ENCODE results near the gene SFMBT2.

The SFMBT2 gene

GRCh38 chr10:7293378-7293920 lies 117.4 kb downstream of the SFMBT2 start:
- no peak for DNase-seq

- no peak for DNase-seq
Observed at GRCh38 chr10:7291487-7292270, 119.2 kb downstream of the SFMBT2 start.

DNA sequence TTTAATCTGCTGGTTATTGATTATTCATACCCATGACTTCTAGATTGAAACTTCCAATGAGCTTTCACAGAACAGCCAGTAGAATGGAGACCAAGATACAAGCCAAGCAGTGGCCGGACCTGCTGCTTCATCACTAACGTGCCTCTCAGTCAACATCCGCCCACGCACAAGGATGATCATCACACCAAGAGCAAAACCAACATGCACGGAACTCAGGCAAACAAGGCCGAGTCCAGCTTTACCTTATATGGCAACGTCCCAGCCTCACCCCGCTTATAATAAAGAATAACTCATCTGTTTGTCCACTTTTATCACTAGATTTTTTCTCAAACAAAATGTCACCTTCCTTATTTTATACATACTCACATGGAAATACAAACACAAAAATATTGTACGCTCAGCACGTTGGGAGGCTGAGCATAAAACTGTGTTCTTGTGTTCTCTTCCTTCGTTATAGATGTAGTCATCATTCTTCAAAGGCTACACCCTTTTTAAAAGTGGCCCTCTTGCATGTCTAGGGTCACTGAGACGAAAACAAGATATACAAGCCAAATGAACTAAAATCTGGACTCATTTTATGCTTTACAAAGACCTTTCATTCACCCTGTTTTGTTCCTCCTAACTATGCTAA lies 122.7 kb downstream of the SFMBT2 start:
- DNase-seq: no peak

DNA sequence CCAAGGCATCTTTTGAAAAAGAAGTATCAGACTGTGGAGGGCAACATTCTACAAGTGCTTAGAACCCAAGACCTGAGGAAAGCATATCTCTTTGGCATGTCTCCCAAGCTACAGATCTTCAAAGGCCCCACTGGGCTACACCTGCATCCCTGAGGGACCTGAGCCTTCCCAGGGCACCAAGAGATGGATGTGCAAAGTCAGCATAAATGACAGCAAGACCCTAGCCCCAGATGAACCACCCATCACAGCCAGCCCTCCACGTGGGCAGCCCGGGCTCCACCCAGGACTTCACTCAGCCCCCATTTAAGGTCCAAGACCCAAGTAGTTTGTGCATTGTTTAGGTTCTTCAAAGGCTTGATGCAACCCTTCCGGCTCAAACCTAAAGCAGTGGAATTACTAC lies 123.5 kb downstream of the SFMBT2 start:
- DNase-seq: no peak

- DNase-seq: no peak
Observed at GRCh38 chr10:7285522-7286322, 125.1 kb downstream of the SFMBT2 start.

DNA sequence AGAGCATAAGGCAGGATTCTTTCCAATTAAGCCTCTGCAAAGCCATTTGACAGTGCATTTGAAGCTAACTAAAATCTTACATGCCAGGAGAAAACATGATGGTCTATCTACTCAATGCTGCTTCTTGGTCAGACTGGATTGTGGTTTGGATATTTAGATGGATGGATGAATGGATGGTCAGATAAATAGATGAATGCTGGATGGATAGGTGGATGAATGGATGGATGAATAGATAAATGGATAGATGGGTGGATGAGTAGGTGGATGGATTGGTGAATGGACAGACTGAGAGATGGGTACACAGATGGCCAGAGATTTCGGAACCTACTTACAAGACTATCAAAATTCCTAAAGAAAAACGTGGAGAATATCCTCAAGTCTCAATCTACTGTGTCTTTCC lies 127.6 kb downstream of the SFMBT2 start:
- DNase-seq: no peak

- no peak for DNase-seq
Observed at GRCh38 chr10:7282457-7282856, 128.4 kb downstream of the SFMBT2 start.

- no peak for DNase-seq
Observed at GRCh38 chr10:7281429-7281828, 129.4 kb downstream of the SFMBT2 start.

GRCh38 chr10:7279303-7279702 lies 131.5 kb downstream of the SFMBT2 start:
- DNase-seq: no peak

GRCh38 chr10:7277867-7278266 lies 133.0 kb downstream of the SFMBT2 start:
- DNase-seq: no peak

DNA sequence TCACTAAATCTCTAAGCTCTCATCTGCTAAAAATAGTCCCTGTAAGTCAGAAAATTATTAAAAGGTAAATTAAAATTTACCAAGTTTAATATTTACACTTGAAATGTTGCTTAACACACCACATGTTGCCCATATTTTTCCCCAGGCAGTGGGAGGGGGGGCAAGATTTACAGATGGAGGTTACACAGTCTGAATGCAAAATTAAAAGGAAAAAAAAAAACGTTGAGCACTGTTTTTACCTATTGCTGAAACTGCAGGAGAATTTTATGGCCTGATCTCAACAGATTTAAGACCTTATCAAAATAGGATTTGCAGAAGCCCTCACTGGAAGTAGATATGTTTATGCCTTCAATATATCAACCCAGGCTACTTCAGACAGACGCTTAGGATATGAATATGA lies 133.4 kb downstream of the SFMBT2 start:
- DNase-seq: no peak

DNA sequence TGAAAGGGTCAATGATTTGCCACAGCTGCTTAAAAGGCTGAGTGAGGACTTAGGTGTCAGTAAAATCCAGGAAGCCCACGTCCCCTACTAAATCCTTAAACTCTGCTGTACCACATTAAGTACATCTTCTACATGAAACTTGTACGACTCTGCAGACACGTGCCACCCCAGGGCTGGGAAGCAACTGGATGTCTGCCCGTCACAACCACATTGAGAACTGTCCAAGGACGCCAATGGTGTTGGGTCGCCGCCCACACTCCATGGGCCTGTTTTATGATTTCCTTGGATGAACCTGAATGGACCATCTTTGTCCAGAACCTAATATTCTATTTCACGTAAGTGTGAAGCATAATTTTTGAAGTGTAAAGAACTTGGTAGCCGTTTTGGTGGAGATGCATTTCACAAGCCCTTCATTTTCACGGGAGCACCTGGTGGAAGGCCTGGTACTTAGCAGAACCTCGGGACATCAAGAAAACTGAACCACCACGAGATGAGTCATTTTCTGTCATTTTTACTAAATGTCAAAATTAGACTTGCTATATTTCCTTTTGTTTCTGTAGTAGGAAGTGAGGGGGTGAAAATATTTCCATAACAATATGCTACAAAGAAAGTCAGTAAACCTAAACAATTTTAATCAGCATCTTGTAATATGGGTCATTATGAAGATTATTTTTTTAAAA lies 134.9 kb downstream of the SFMBT2 start:
- DNase-seq: no peak

- no peak for DNase-seq
Observed at GRCh38 chr10:7274293-7274692, 136.5 kb downstream of the SFMBT2 start.

GRCh38 chr10:7272008-7272407 lies 138.8 kb downstream of the SFMBT2 start:
- no peak for DNase-seq

DNA sequence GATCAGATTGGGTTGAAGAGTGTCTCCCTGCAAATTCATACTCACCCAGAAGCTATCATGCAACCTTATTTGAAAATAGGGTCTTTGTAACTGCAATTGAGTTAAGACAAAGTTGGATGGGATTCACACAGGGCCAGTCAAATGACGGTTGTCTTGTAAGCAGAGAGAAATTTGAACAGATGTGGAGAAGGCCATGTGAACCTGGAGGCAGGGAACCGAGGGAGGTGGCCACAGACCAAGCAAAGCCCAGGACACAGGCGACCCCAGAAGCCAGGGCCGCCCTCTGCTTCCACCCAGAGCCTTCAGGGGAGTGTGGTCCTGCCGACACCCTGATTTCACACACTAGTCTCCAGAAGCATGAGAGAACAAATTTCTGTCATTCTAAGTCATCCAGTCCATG lies 140.8 kb downstream of the SFMBT2 start:
- DNase-seq: no peak

- no peak for DNase-seq
Observed at GRCh38 chr10:7267142-7267541, 143.7 kb downstream of the SFMBT2 start.

- DNase-seq: no peak
Observed at GRCh38 chr10:7265396-7266123, 145.3 kb downstream of the SFMBT2 start.

- DNase-seq: no peak
Observed at GRCh38 chr10:7264313-7264756, 146.5 kb downstream of the SFMBT2 start.

DNA sequence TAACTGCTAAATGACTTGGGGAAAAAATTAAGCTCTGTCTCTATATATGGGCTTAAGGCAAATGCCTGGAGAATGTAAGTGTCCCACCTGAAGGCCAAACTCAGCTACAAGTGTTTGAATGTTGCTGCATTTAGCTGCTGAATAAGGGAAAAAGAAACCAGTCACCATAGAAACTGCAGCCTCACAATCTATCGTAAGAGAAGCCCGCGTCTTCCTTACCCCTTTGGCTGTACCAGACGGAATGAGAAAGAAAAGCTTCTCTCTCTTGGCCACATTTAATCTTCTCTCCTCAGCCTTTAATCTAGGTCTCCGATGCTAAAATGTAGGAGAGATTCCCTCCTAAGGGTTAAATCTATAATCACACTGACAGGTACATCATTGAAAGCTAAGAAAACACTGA lies 147.2 kb downstream of the SFMBT2 start:
- DNase-seq: no peak

- DNase-seq: no peak
Observed at GRCh38 chr10:7261351-7261750, 149.5 kb downstream of the SFMBT2 start.

DNA sequence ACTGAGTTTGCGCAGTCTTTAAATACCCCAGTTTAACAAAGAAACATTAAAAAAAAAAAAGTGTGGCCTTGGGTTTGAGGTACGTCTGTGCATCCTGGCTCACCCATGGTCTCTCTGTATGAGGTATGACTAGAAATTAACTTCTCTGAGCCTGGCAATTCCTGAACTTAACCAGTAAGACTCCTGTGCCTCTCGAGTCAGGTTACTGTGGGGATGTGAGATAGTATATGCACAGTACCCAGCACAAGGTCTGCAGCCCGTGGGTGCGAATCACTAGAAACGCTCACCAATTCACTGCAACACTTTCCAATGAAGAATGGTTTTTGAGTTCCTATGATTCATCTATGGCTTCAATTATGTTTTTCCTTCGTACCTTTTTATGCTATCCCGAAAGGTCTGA lies 149.9 kb downstream of the SFMBT2 start:
- DNase-seq: no peak

- no peak for DNase-seq
Observed at GRCh38 chr10:7260412-7260900, 150.4 kb downstream of the SFMBT2 start.
